CD4-positive, alpha-beta T cell (primary cell): ENCODE results near the gene LPAR2. TPM values are rescaled to one million over a fixed set of nuclear protein-coding genes. Genes with fewer than 3 reads are reported as not detected.

ENCODE experiments used
- ATAC-seq: fragments of 200-7000 bp; cut with Tn5 transposase; one replicate; pipeline ENCODE4 v1.10.0; 2022; ENCODE audit warnings: mild to moderate bottlenecking; ENCODE audit not compliant: poor library complexity
- CTCF ChIA-PET: fragments of 350-600 bp; sonication (Branson Sonifier 250); formaldehyde crosslinking; loops from one replicate; lab custom pipeline; 2021; ENCODE audit warnings: antibody characterized with exemption, inconsistent platforms; lab: Charles Lee
- POLR2A ChIA-PET: fragments of 350-600 bp; sonication (Branson Sonifier 250); formaldehyde crosslinking; loops from one replicate; lab custom pipeline; 2021; ENCODE audit warnings: antibody characterized with exemption, inconsistent platforms; lab: Charles Lee
- DNase-seq, 14 experiments: peaks; one replicate each; pipeline ENCODE4 v3.0.0-alpha.2; 2013 to 2020; ENCODE audit warnings: mixed read lengths in 2 of 14
- H3K27ac ChIP-seq, 2 donors: one replicate each; pipeline versions ENCODE4 v1.5.1 to v1.7.0; 2013; ENCODE audit warnings: low read length in 2 of 2, low read depth in 1 of 2, mild to moderate bottlenecking in 1 of 2
- H3K27me3 ChIP-seq, 2 experiments: 1 replicate in 1 of 2; 2 replicates in 1 of 2; pipeline versions ENCODE4 v1.6.1 to v1.7.0; 2013; ENCODE audit warnings: low read length in 2 of 2, control low read depth in 1 of 2, mild to moderate bottlenecking in 1 of 2, moderate library complexity in 1 of 2; ENCODE audit not compliant: insufficient read depth in 2 of 2, control insufficient read depth in 1 of 2
- H3K36me3 ChIP-seq: one replicate; pipeline ENCODE4 v1.6.1; 2013; ENCODE audit warnings: low read length, control low read depth; ENCODE audit not compliant: insufficient read depth
- H3K4me1 ChIP-seq: one replicate; pipeline ENCODE4 v1.6.1; 2013; ENCODE audit warnings: low read length, control low read depth; ENCODE audit not compliant: insufficient read depth
- H3K4me3 ChIP-seq: one replicate; pipeline ENCODE4 v1.5.1; 2013; ENCODE audit warnings: mild to moderate bottlenecking, low read length, moderate library complexity
- H3K9me3 ChIP-seq, 2 experiments: 1 replicate in 1 of 2; 2 replicates in 1 of 2; pipeline versions ENCODE4 v1.6.1 to v1.7.0; 2013; ENCODE audit warnings: low read length in 2 of 2, mild to moderate bottlenecking in 2 of 2, control low read depth in 1 of 2, moderate library complexity in 1 of 2; ENCODE audit not compliant: control insufficient read depth in 1 of 2, insufficient read depth in 1 of 2
- H3K27ac Mint-ChIP-seq: one replicate; pipeline ENCODE4 v1.8.0; 2020; ENCODE audit warnings: mixed read lengths
- H3K27me3 Mint-ChIP-seq: one replicate; pipeline ENCODE4 v1.8.0; 2021; ENCODE audit warnings: mixed read lengths
- H3K36me3 Mint-ChIP-seq: one replicate; pipeline ENCODE4 v1.8.0; 2021; ENCODE audit warnings: low read depth, mixed read lengths
- H3K4me1 Mint-ChIP-seq: one replicate; pipeline ENCODE4 v1.8.0; 2021; ENCODE audit warnings: low read depth, mixed read lengths
- H3K4me3 Mint-ChIP-seq: one replicate; pipeline ENCODE4 v1.8.0; 2020; ENCODE audit warnings: mild to moderate bottlenecking, mixed read lengths
- H3K9me3 Mint-ChIP-seq: one replicate; pipeline ENCODE4 v1.8.0; 2020; ENCODE audit warnings: mixed read lengths
- intact Hi-C, 2 experiments: fragments of 100-400 bp; cut with DNase I in 1 of 2; cut with micrococcal nuclease in 1 of 2; formaldehyde crosslinking; loops; one replicate each; pipeline versions ENCODE4 v1.15.1 to v1.9.0; 2023 to 2025; cut with DNase I, micrococcal nuclease
- total RNA-seq, 174 experiments: library from RNA in 2 of 174; stranded (reverse) in 2 of 174; gene quantifications; one replicate each; pipeline ENCODE4 v1.2.3 and lab custom pipeline; 2021 to 2026
- TF ChIP-seq, protein P1 (sequence below): fragments of 200-600 bp; IDR thresholded peaks from one replicate; pipeline ENCODE4 v1.8.0; 2022; ENCODE audit warnings: antibody characterized with exemption, mild to moderate bottlenecking

The LPAR2 gene
- total RNA-seq, 2 experiments from 2014 or later, result 85.9 to 93.7 TPM

DNA sequence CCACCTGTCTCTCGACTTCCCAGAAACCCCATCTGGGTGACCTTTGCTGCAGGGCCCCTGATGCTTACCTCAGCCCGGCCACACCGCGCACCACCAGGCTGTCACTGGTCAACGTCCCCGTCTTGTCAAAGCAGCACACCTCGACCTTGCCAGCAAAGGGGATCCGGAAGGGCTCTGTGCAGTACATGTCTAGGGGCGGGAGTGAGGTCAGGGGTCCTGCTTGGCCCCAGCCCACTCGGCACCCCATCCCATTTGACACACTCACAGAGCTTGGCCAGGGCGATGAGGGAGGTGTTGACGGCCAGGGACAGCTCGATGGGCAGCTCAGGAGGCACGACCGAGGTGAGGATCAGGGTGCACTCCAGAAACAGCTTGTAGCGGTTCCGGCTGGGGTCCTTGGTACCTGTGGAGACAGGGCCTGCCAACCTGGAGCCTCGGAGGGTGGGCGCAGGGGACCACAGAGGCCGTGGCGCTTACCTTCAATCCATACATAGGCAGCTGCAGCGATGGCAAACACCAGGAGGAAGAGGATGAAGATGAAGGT is 27.1 kb upstream of the LPAR2 start:
- Histone ChIP-seq H3K36me3 (peaks cover 96% of the 10 kb centered on the region), H3K27ac (no peak overlapping the region), H3K9me3 (no peaks in the 10 kb centered on the region), H3K4me3 (no peak overlapping the region), H3K4me1 (peaks cover 6% of the 10 kb centered on the region), H3K27me3 (no peaks in the 10 kb centered on the region)
- Mint-ChIP-seq H3K4me1 (peaks cover 5% of the 10 kb centered on the region), H3K27ac (no peak overlapping the region), H3K4me3 (no peak overlapping the region), H3K27me3 (no peaks in the 10 kb centered on the region), H3K9me3 (no peaks in the 10 kb centered on the region), H3K36me3 (peaks cover 87% of the 10 kb centered on the region)
- POLR2A ChIA-PET, result interaction anchor here (0.9 kb wide), 1 partner anchor 13 kb away, joined by 5 read pairs; no protein-coding TSS in a partner anchor
- ATAC-seq (no peak), DNase-seq (peak in 1 of 14 experiments; percentile 13)
- TF ChIP-seq, protein P1, sequence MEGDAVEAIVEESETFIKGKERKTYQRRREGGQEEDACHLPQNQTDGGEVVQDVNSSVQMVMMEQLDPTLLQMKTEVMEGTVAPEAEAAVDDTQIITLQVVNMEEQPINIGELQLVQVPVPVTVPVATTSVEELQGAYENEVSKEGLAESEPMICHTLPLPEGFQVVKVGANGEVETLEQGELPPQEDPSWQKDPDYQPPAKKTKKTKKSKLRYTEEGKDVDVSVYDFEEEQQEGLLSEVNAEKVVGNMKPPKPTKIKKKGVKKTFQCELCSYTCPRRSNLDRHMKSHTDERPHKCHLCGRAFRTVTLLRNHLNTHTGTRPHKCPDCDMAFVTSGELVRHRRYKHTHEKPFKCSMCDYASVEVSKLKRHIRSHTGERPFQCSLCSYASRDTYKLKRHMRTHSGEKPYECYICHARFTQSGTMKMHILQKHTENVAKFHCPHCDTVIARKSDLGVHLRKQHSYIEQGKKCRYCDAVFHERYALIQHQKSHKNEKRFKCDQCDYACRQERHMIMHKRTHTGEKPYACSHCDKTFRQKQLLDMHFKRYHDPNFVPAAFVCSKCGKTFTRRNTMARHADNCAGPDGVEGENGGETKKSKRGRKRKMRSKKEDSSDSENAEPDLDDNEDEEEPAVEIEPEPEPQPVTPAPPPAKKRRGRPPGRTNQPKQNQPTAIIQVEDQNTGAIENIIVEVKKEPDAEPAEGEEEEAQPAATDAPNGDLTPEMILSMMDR, result no peak
- CTCF ChIA-PET, result no interaction called here
- intact Hi-C loops, result no loop called here

DNA sequence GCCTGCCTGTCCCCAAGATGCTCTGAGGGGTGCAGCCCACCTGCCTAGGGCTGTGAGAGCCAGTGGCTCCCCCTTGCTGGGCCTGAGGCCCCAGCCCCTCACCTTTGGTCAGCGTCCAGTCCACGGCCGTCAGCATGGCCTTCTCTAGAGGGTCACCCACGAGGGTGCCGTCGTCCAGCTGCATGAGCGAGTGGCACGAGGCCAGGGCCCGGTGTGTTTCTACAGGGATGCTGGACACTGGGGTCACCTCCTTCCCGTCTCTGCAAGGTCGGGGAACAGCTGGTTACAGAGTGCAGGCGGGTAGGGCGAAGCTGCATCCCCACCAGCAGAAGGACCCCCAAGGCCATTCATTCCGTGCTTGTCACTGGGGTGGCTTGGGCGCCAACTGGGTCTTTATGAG is 26.4 kb upstream of the LPAR2 start:
- Mint-ChIP-seq H3K27ac (no peak overlapping the region), H3K4me3 (no peak overlapping the region), H3K4me1 (peaks cover 5% of the 10 kb centered on the region), H3K36me3 (peaks cover 91% of the 10 kb centered on the region), H3K9me3 (no peaks in the 10 kb centered on the region), H3K27me3 (no peaks in the 10 kb centered on the region)
- Histone ChIP-seq H3K36me3 (peaks cover 98% of the 10 kb centered on the region), H3K4me3 (no peak overlapping the region), H3K9me3 (no peaks in the 10 kb centered on the region), H3K4me1 (no peaks in the 10 kb centered on the region), H3K27me3 (no peaks in the 10 kb centered on the region), H3K27ac (no peak overlapping the region)
- TF ChIP-seq, protein P1, result no peak
- CTCF ChIA-PET, result no interaction called here
- POLR2A ChIA-PET, result interaction anchor here (0.9 kb wide), 1 partner anchor 13 kb away, joined by 5 read pairs; no protein-coding TSS in a partner anchor
- intact Hi-C loops, result no loop called here
- no peak for ATAC-seq
- peak in 1 of 14 experiments; percentile 18 for DNase-seq

DNA sequence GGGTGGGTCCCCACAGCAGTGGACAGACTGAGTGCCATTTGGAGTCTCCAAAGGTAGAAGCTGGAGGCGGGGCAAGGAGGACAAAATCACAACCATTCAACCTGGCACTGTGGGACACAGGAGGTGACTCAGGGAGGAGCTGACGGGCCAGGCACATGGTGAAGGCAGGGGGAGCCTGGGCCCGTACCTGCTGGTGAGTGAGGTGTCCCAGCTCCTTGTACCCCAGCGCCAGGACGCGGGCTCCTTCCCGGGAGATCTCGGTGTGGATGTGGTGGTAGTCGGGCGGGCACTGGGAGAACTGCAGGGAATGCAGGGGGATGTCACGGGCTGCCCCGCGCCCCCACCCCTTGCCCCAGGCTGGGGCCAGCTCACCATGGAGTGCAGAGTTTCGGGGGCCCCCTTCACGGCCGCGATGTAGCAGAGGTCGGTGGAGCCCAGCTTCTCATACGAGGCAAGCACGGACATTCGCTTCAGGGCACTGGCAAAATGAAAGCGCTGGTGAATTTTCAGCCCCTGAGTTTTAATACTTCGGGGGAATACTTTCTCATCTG is 25.7 kb upstream of the LPAR2 start:
- H3K36me3 Mint-ChIP-seq, result peaks cover 92% of the 10 kb centered on the region

More for the DNA sequence above, 25.7 kb upstream of the LPAR2 start:
- ChIA-PET CTCF (no interaction called here), POLR2A (interaction anchor here (0.8 kb wide), 1 partner anchor 15 kb away, joined by 7 read pairs; the partner anchor contains the start of gene ZNF101)
- ATAC-seq (no peak), DNase-seq (peak in 1 of 14 experiments; percentile 16)
- intact Hi-C loops, result no loop called here
- H3K4me3 ChIP-seq, result no peak overlapping the region
- Mint-ChIP-seq H3K4me1 (peaks cover 5% of the 10 kb centered on the region), H3K4me3 (no peak overlapping the region), H3K9me3 (no peaks in the 10 kb centered on the region), H3K27ac (no peak overlapping the region), H3K27me3 (no peaks in the 10 kb centered on the region)
- H3K36me3 ChIP-seq, result peaks cover 98% of the 10 kb centered on the region
- TF ChIP-seq, protein P1, result no peak
- no peak overlapping the region for H3K27ac ChIP-seq
- no peaks in the 10 kb centered on the region for H3K4me1 ChIP-seq
- no peaks in the 10 kb centered on the region for H3K27me3 ChIP-seq
- no peaks in the 10 kb centered on the region for H3K9me3 ChIP-seq
